Measurements from ENCODE around the gene SBK2.

- no peak for TF ChIP-seq CTCF (IDR thresholded peaks at IDR 0.05)
- TF ChIP-seq RFX5 (IDR thresholded peaks at IDR 0.05; ENCODE audit: low read length) = no peak
- no peak for TF ChIP-seq EZH2phosphoT487 (IDR thresholded peaks at IDR 0.05; ENCODE audit: borderline replicate concordance, low read depth)
- no peak for TF ChIP-seq GABPA (IDR thresholded peaks at IDR 0.05; ENCODE audit: low read depth)
- no peak for TF ChIP-seq FOSL2 (IDR thresholded peaks at IDR 0.05; ENCODE audit: borderline replicate concordance, low read depth)
- TF ChIP-seq PBX3 (IDR thresholded peaks at IDR 0.05) = no peak
- no peak for TF ChIP-seq EP300 (IDR thresholded peaks at IDR 0.05; ENCODE audit: borderline replicate concordance in 1 of 2, low read depth in 1 of 2, low read length in 1 of 2)
- no peak for TF ChIP-seq JUND (IDR thresholded peaks at IDR 0.05)
These were observed 16.6 kb upstream of the SBK2 start for GRCh38 chr19:55553217-55554182.
